GM21390 (cell line): ENCODE results near the gene ACTRT2.

ENCODE experiments used
- ATAC-seq: cut with Tn5 transposase; IDR thresholded peaks from one replicate; pipeline ENCODE4 v1.9.1; 2021; ENCODE audit not compliant: unreplicated experiment

The ACTRT2 gene

GRCh38 chr1:3021233-3021671 lies at the start of gene ACTRT2:
ACTRT2 (plus strand) TSS chr1:3021467; CDS start chr1:3021687, 220 bp downstream.
- ATAC-seq: no peak

- no peak for ATAC-seq
Observed at GRCh38 chr1:2971609-2972008, 49.7 kb upstream of the ACTRT2 start.

- no peak for ATAC-seq
Observed at GRCh38 chr1:2972011-2972878, 49.0 kb upstream of the ACTRT2 start.

- no peak for ATAC-seq
Observed at GRCh38 chr1:2972879-2973575, 48.2 kb upstream of the ACTRT2 start.

GRCh38 chr1:2973601-2974593 lies 47.4 kb upstream of the ACTRT2 start:
- ATAC-seq: no peak

GRCh38 chr1:2974701-2975301 lies 46.5 kb upstream of the ACTRT2 start:
- ATAC-seq: no peak

- ATAC-seq: no peak
Observed at GRCh38 chr1:2975466-2976179, 45.6 kb upstream of the ACTRT2 start.

- no peak for ATAC-seq
Observed at GRCh38 chr1:2976180-2976562, 45.1 kb upstream of the ACTRT2 start.

GRCh38 chr1:2977886-2978611 lies 43.2 kb upstream of the ACTRT2 start:
- no peak for ATAC-seq

- no peak for ATAC-seq
Observed at GRCh38 chr1:2978691-2979190, 42.5 kb upstream of the ACTRT2 start.

- ATAC-seq: no peak
Observed at GRCh38 chr1:2979191-2980072, 41.8 kb upstream of the ACTRT2 start.

- no peak for ATAC-seq
Observed at GRCh38 chr1:2980073-2980791, 41.0 kb upstream of the ACTRT2 start.

GRCh38 chr1:2980849-2981248 lies 40.4 kb upstream of the ACTRT2 start:
- no peak for ATAC-seq

GRCh38 chr1:2981388-2981787 lies 39.9 kb upstream of the ACTRT2 start:
- no peak for ATAC-seq

GRCh38 chr1:2981981-2982614 lies 39.2 kb upstream of the ACTRT2 start:
- no peak for ATAC-seq

GRCh38 chr1:2982615-2983318 lies 38.5 kb upstream of the ACTRT2 start:
- ATAC-seq: no peak
